Kidney tubule cell (primary cell): ENCODE results near the gene ANKRD60.
A peak's percentile ranks its signal among the peaks of the same experiment; 100 is the strongest.

Source experiments
- DNase-seq: peaks from one replicate; pipeline ENCODE4 v3.0.0-alpha.2; 2018; ENCODE audit warnings: low spot score

ANKRD60 gene

GRCh38 chr20:58228484-58229197 lies at the start of gene ANKRD60:
TSS of gene ANKRD60 (minus strand) at chr20:58228653. CDS start at chr20:58228653, 0 bp downstream.
- no peak for DNase-seq

- DNase-seq, result no peak
Measured at GRCh38 chr20:58277578-58278472, 49.4 kb upstream of the ANKRD60 start.

- DNase-seq, result no peak
Measured at GRCh38 chr20:58277107-58277506, 48.7 kb upstream of the ANKRD60 start.

- DNase-seq, result no peak
Measured at GRCh38 chr20:58274384-58274783, 45.9 kb upstream of the ANKRD60 start.

- DNase-seq, result no peak
Measured at GRCh38 chr20:58271606-58272351, 43.3 kb upstream of the ANKRD60 start.

- DNase-seq, result peak; percentile 21
Measured at GRCh38 chr20:58268936-58269619, 40.6 kb upstream of the ANKRD60 start.

- no peak for DNase-seq
Measured at GRCh38 chr20:58268421-58268821, 40.0 kb upstream of the ANKRD60 start.

GRCh38 chr20:58267389-58268215 lies 39.1 kb upstream of the ANKRD60 start:
- no peak for DNase-seq

GRCh38 chr20:58264271-58264670 lies 35.8 kb upstream of the ANKRD60 start:
- no peak for DNase-seq

- no peak for DNase-seq
Measured at GRCh38 chr20:58261660-58262059, 33.2 kb upstream of the ANKRD60 start.

GRCh38 chr20:58260006-58260405 lies 31.6 kb upstream of the ANKRD60 start:
- no peak for DNase-seq

- DNase-seq, result no peak
Measured at GRCh38 chr20:58256842-58257241, 28.4 kb upstream of the ANKRD60 start.

- no peak for DNase-seq
Measured at GRCh38 chr20:58256307-58256706, 27.9 kb upstream of the ANKRD60 start.

- no peak for DNase-seq
Measured at GRCh38 chr20:58254890-58255289, 26.4 kb upstream of the ANKRD60 start.

GRCh38 chr20:58251979-58252591 lies 23.6 kb upstream of the ANKRD60 start:
- peak; percentile 86 for DNase-seq

- DNase-seq, result no peak
Measured at GRCh38 chr20:58251348-58251978, 23.0 kb upstream of the ANKRD60 start.

- peak; percentile 14 for DNase-seq
Measured at GRCh38 chr20:58246346-58246745, 17.9 kb upstream of the ANKRD60 start.

GRCh38 chr20:58245931-58246330 lies 17.5 kb upstream of the ANKRD60 start:
- DNase-seq, result no peak

GRCh38 chr20:58245181-58245891 lies 16.9 kb upstream of the ANKRD60 start:
- no peak for DNase-seq
